GM12892 (cell line): ENCODE results near the gene LGR4.

Experiments used
- DNase-seq: peaks from one replicate; pipeline ENCODE4 v3.0.0; 2011; ENCODE audit not compliant: insufficient read length
- FAIRE-seq: peaks from 2 replicates; lab custom pipeline; 2011; peaks lifted over from hg19 to GRCh38; lab: Jason Lieb, UNC
- POLR2A ChIP-seq: IDR thresholded peaks from 2 replicates; pipeline ENCODE4 v1.6.1; 2011; ENCODE audit warnings: low read depth, low read length, control low read depth
- POLR2AphosphoS5 ChIP-seq: IDR thresholded peaks from 2 replicates; pipeline ENCODE4 v1.6.1; 2011; ENCODE audit warnings: low read depth, low read length, control low read depth
- TAF1 ChIP-seq: IDR thresholded peaks from 2 replicates; pipeline ENCODE4 v1.6.1; 2011; ENCODE audit warnings: low read depth, mild to moderate bottlenecking, control low read depth, low read length, borderline replicate concordance

Gene LGR4

GRCh38 chr11:27380771-27381170, 91.8 kb downstream of the LGR4 start:
- no peak for DNase-seq
- TF ChIP-seq POLR2AphosphoS5 = no peak
- FAIRE-seq = no peak

GRCh38 chr11:27379449-27379848, 93.1 kb downstream of the LGR4 start:
- no peak for TF ChIP-seq POLR2A
- no peak for TF ChIP-seq POLR2AphosphoS5
- TF ChIP-seq TAF1 = no peak
- FAIRE-seq (no peak), DNase-seq (no peak)

- TF ChIP-seq POLR2AphosphoS5 (no peak), TAF1 (no peak), POLR2A (no peak)
- DNase-seq (no peak), FAIRE-seq (no peak)
Measured at GRCh38 chr11:27375370-27375769, 97.2 kb downstream of the LGR4 start.

- FAIRE-seq = peak; percentile 60
Measured at GRCh38 chr11:27373856-27374602, 98.6 kb downstream of the LGR4 start.

GRCh38 chr11:27373392-27373791, 99.2 kb downstream of the LGR4 start:
- no peak for TF ChIP-seq TAF1
- TF ChIP-seq POLR2AphosphoS5 = no peak
- no peak for TF ChIP-seq POLR2A
- DNase-seq (no peak), FAIRE-seq (no peak)

More at GRCh38 chr11:27373856-27374602, 98.6 kb downstream of the LGR4 start:
- TF ChIP-seq POLR2A = no peak
- TF ChIP-seq TAF1 = no peak
- TF ChIP-seq POLR2AphosphoS5 = no peak
- no peak for DNase-seq

GRCh38 chr11:27372164-27372563, 100.4 kb downstream of the LGR4 start:
- no peak for DNase-seq
- TF ChIP-seq TAF1 (no peak), POLR2AphosphoS5 (no peak), POLR2A (no peak)
- FAIRE-seq = no peak

- DNase-seq = no peak
- TF ChIP-seq POLR2AphosphoS5 (no peak), POLR2A (no peak), TAF1 (no peak)
- FAIRE-seq = no peak
Measured at GRCh38 chr11:27371489-27371888, 101.1 kb downstream of the LGR4 start.

GRCh38 chr11:27370374-27370773, 102.2 kb downstream of the LGR4 start:
- FAIRE-seq (no peak), DNase-seq (no peak)
- TF ChIP-seq POLR2A = no peak
- TF ChIP-seq TAF1 = no peak
- TF ChIP-seq POLR2AphosphoS5 = no peak

GRCh38 chr11:27367881-27368280, 104.7 kb downstream of the LGR4 start:
- DNase-seq (no peak), FAIRE-seq (no peak)
- TF ChIP-seq POLR2AphosphoS5 = no peak
- no peak for TF ChIP-seq POLR2A
- TF ChIP-seq TAF1 = no peak

- FAIRE-seq = no peak
- DNase-seq = no peak
- TF ChIP-seq TAF1 (no peak), POLR2AphosphoS5 (no peak), POLR2A (no peak)
Measured at GRCh38 chr11:27363576-27364117, 108.9 kb downstream of the LGR4 start.

GRCh38 chr11:27362749-27363575, 109.6 kb downstream of the LGR4 start, which contains the start of gene CCDC34:
CCDC34 (minus strand) TSS chr11:27363215; CDS start chr11:27363194, 21 bp downstream.
- TF ChIP-seq POLR2A = peak; percentile 68; the same call in 1 of the 2 replicates
- TF ChIP-seq TAF1 = peak; percentile 62
- TF ChIP-seq POLR2AphosphoS5 = peak; percentile 54
- FAIRE-seq = peak; percentile 99
- DNase-seq = peak; percentile 70
